Ishikawa (cell line): Measurements from ENCODE around the gene TMEM132E.

ENCODE experiments used
- CEBPB ChIP-seq: IDR thresholded peaks from 2 replicates; pipeline ENCODE4 v1.6.1; 2012
- CREB1 ChIP-seq: IDR thresholded peaks from 2 replicates; pipeline ENCODE4 v1.6.1; 2012; ENCODE audit warnings: low read depth
- EP300 ChIP-seq: IDR thresholded peaks from 2 replicates; pipeline ENCODE4 v1.6.1; 2012; ENCODE audit warnings: borderline replicate concordance
- FOXM1 ChIP-seq: IDR thresholded peaks from 2 replicates; pipeline ENCODE4 v1.6.1; 2012; ENCODE audit warnings: low read depth, borderline replicate concordance
- TAF1 ChIP-seq: IDR thresholded peaks from 2 replicates; pipeline ENCODE4 v1.6.1; 2012; ENCODE audit warnings: low read depth, mild to moderate bottlenecking
- TEAD4 ChIP-seq: IDR thresholded peaks from 2 replicates; pipeline ENCODE4 v1.6.1; 2012
- TF ChIP-seq, protein P1 (sequence below): IDR thresholded peaks from 2 replicates; pipeline ENCODE4 v1.6.1; 2012

- TF ChIP-seq, protein P1, sequence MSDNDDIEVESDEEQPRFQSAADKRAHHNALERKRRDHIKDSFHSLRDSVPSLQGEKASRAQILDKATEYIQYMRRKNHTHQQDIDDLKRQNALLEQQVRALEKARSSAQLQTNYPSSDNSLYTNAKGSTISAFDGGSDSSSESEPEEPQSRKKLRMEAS = no peak
- TF ChIP-seq FOXM1 (no peak), EP300 (no peak), TAF1 (no peak), CREB1 (no peak), CEBPB (no peak), TEAD4 (no peak)
Measured at GRCh38 chr17:34622862-34623623, 43.7 kb downstream of the TMEM132E start.
